ENCODE data around the gene GRIK3. TPM values are rescaled to one million over a fixed set of nuclear protein-coding genes. Genes with fewer than 3 reads are reported as not detected.

The GRIK3 gene
- total RNA-seq, 4 donors from 2014 or later, result under 0.01 to 0.16 TPM; not detected in 2

DNA sequence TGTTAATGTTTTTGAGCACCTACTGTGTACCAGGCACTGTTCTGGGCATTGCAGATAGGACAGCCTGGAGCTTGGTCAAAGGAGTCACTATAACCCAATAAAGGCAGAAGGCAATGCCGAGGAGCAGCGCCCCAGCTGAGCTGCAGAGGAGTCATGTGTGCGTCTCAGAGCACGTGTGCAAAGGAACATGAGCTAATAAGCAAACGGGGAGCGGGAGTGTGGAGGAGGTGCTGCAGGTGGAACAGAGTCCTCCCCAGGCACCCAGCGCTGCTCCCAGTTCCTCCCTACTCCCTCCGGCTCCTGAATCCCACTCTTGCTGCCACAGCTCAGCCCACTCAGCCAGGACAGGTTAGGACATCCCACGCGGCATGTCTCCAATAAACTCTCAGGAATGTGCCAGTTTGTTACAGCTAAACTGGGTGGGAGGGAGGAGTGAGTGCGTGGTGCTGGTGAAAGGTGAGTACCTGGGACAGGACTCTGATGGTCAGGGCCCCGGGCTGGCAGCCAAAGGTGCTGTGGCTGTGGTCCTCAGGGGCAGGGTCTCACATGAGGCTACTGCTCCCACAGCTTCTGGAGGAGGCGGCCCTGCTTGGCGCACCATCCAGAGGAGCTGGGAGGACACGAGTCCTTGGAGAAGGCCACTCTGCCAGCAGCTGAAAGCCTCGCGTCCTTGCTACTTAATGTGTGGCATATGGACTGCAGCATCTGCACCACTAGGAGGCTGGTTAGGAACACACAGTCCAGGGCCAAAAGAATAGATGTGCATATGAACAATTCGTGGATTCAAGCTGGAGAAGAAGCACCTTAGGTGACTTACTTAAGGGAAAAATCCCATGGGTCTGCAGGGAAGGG, 52.3 kb downstream of the GRIK3 start:
- TF ChIP-seq, protein P1, sequence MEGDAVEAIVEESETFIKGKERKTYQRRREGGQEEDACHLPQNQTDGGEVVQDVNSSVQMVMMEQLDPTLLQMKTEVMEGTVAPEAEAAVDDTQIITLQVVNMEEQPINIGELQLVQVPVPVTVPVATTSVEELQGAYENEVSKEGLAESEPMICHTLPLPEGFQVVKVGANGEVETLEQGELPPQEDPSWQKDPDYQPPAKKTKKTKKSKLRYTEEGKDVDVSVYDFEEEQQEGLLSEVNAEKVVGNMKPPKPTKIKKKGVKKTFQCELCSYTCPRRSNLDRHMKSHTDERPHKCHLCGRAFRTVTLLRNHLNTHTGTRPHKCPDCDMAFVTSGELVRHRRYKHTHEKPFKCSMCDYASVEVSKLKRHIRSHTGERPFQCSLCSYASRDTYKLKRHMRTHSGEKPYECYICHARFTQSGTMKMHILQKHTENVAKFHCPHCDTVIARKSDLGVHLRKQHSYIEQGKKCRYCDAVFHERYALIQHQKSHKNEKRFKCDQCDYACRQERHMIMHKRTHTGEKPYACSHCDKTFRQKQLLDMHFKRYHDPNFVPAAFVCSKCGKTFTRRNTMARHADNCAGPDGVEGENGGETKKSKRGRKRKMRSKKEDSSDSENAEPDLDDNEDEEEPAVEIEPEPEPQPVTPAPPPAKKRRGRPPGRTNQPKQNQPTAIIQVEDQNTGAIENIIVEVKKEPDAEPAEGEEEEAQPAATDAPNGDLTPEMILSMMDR (IDR thresholded peaks at IDR 0.05; ENCODE audit: low read depth), result no peak

DNA sequence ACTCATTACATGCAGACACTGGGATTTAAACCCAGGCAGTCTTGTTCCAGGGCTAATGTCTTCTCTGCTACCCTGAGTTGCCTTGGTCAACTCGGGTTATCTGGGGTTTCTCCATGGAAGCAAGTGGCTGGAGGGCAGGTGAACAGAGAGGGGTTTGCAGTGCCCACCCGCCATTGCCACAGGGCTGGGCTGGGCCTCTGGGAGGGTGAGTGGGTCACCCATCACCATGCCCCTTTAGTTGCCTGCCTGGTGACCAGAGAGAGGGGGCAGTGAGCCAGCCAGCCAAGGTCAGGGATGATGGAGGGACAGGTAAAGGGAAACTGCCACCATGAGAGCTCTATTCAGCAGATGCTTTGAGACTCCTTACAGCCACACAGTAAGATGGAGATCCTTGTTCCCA, 53.2 kb downstream of the GRIK3 start:
- TF ChIP-seq, protein P1 (IDR thresholded peaks at IDR 0.05; ENCODE audit: low read depth), result no peak

DNA sequence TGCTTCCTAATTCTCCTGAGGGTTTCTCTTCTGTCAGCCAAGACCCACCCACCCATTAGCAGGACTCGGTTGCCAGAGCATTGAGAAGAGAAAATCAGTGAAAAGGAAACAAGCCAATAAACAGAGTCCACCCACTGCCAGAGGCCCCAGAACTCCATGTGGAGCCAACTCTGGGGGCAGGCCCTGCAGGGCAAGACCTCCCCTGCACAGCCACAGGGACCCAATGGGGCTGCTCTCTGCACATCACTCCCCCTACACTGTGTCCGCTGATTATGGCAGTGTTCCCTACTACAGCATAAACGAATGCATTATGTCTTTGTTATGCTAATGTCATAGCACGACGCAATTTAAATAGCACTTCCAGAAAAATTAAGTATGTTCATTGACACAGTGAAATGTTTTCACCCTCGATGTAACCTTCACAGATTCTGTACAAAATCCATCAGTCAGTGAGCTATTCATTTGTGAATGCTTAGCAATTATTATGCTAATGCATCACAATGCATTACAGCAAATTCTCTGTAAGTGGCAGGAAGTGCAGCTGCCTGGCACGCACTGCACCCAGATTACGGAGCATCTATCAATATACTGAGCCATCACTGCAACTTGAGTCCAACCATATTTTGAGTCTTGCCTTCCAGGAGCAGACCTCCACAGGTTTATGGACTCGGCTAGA, 56.4 kb downstream of the GRIK3 start:
- TF ChIP-seq, protein P1 (IDR thresholded peaks at IDR 0.05; ENCODE audit: low read depth), result no peak

DNA sequence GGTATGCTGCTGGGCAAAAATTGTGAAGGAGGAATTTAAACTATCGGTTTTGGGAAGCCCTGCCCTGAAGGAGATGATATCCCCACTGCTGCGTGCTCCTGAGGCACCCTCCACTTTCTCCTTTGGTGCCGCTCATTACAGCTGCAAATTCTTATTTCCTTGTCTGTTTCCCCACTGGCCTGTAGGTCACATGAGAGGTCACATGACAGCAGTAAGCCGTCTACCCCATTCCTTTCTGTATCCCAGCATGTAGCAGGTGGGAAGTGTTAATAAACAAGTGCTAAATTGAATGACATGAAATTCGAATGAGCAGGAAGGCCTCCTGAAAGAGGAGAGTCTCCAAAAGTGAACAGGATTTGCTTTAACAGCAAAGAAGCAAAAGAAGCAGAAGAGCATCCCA, 58.7 kb downstream of the GRIK3 start:
- TF ChIP-seq, protein P1 (IDR thresholded peaks at IDR 0.05; ENCODE audit: low read depth), result no peak

DNA sequence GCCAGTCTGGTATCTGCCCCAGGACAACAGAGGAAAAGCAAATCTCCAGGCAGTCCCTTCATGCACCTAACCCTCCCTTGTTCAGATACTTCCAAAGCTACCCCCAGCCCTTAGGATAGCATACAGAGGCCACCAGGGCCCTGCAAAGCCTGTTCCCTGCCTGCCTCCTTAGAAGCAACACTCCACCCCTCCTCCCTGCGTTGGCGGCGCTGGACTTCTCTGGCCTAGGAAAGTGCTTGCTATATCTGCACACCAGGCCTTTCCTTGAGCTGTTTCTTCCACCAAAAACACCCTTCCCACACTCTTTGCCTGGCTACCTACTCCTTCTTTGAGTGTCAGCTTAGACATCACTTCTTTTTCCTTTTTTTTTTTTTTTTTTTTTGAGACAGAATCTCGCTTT, 61.3 kb downstream of the GRIK3 start:
- TF ChIP-seq, protein P1 (IDR thresholded peaks at IDR 0.05; ENCODE audit: low read depth), result no peak

DNA sequence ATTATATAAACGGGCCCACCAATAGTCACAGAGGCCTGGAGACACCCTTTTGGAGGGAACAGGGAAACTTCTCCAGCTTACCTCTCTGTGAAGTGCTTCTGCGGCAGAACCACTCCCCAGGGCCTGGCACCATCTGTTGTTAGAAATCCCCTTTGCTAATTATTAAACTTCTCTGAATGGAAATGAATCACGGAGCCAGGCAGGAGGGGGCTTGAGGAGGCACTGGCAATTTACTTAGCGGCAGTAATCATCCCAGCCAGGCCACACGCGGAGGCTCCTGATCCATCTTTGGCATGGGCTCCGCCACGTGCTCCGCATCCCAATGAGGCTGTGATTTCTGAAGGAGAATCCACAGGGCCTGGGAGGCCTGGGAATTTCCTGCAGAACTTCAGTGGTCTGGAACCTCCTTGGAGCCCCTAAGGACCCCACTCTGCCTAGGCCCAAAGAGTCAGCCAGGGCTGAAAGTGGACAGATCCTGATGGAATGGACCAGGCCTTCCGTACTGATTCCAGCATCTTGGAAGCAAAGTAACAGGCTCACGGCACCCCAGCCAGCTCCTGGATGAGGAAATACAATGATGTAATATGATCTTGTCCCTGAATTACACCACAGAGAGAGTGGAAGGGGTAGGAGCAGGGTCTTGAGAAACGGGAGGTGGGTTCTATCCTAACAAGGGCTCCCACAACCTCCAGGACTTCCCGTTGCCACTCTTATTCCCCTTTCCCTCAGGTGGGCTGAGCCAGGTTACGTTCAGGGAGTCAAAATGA, 62.3 kb downstream of the GRIK3 start:
- TF ChIP-seq, protein P1 (IDR thresholded peaks at IDR 0.05; ENCODE audit: low read depth), result no peak

DNA sequence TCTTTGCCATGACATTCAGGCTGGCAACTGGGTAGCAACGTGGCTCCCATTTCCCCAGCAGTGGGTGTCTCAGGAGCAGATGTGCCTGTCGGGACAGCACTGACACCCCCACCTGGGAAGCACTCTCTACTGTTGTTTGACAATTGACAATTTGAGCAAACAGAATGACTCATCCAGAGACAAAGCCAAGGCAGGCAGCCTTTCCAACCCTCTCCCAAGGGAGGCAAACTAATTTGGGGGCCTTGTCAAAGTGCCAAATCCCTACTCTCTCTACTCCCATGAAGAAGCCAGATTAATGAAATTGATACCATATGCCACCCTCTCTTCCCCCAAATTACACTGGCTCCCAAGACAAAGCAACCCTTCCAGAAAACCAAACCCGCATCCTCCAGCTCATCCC, 65.6 kb downstream of the GRIK3 start:
- TF ChIP-seq, protein P1 (IDR thresholded peaks at IDR 0.05; ENCODE audit: low read depth), result no peak

All from subcutaneous adipose tissue (tissue), 4 donors.